HFFc6 (cell line): ENCODE data around the gene OR4S1. TPM values are rescaled to one million over a fixed set of nuclear protein-coding genes. Genes with fewer than 3 reads are reported as not detected.

Experiments
- DNase-seq: peaks from one replicate; pipeline ENCODE4 v3.0.0-alpha.2; 2018
- H3K27ac Mint-ChIP-seq: 2 replicates; pipeline ENCODE4 v1.8.0; 2020; ENCODE audit warnings: mild to moderate bottlenecking, mixed read lengths
- H3K27me3 Mint-ChIP-seq: 2 replicates; pipeline ENCODE4 v1.8.0; 2021; ENCODE audit warnings: mild to moderate bottlenecking, moderate library complexity, mixed read lengths; ENCODE audit not compliant: insufficient read depth
- H3K36me3 Mint-ChIP-seq: 2 replicates; pipeline ENCODE4 v1.8.0; 2021; ENCODE audit warnings: low read depth, mixed read lengths
- H3K4me1 Mint-ChIP-seq: 2 replicates; pipeline ENCODE4 v1.8.0; 2020; ENCODE audit warnings: low read depth, mixed read lengths
- H3K4me3 Mint-ChIP-seq: 2 replicates; pipeline ENCODE4 v1.8.0; 2020; ENCODE audit warnings: mild to moderate bottlenecking, moderate library complexity, mixed read lengths
- H3K9me3 Mint-ChIP-seq: 2 replicates; pipeline ENCODE4 v1.8.0; 2020; ENCODE audit warnings: mild to moderate bottlenecking, mixed read lengths
- CTCF ChIP-seq: fragments of 200-600 bp; sonication (generic); IDR thresholded peaks from 2 replicates; pipeline ENCODE4 v1.5.0; 2021; ENCODE audit warnings: antibody characterized with exemption, mild to moderate bottlenecking
- total RNA-seq, 6 experiments: library from RNA; stranded (reverse); fragmentation: NEBNext Ultra II Directional; extraction: Animal tissue kit (Norgen Biotek cat#: 25700); gene quantifications; 2 replicates in 1 of 6; 3 replicates in 5 of 6; pipeline ENCODE4 v1.2.3, GENCODE V29; 2021

The OR4S1 gene
- total RNA-seq, 6 experiments from 2014 or later, result not detected

DNA sequence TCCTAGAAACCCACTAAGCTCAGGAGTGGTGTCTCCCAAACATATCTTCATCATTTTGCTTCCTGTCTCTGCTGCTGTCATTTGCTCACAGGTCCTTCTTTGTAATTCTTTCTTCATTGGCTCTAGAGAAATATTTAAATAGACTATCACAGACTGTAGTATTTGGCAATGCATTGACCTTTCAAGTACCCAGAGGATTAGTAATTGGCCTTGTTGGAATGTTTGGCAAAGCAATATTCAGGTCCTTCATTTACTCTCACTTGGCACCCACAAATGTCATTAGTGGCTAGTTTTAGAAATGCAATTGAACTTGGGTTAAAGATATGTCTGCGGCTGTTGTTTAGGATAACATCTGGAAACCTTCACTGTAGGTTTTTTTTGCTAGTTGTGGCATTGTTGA, 48.7 kb downstream of the OR4S1 start:
- Mint-ChIP-seq H3K36me3 (no peaks in the 10 kb centered on the region), H3K27ac (no peak overlapping the region), H3K27me3 (no peaks in the 10 kb centered on the region), H3K9me3 (peaks cover 44% of the 10 kb centered on the region), H3K4me3 (no peak overlapping the region), H3K4me1 (no peaks in the 10 kb centered on the region)
- no peak for TF ChIP-seq CTCF
- DNase-seq, result no peak

Other genes with a start within 250 kb of the OR4S1 start
- gene OR4B1, start 89.4 kb upstream of the OR4S1 start, total RNA-seq, result not detected
- not detected for gene OR4X2, start 61.1 kb upstream of the OR4S1 start, total RNA-seq
- gene OR4X1, start 42.4 kb upstream of the OR4S1 start, total RNA-seq, result not detected
- gene OR4C3, start 18.7 kb downstream of the OR4S1 start, total RNA-seq, result not detected
- not detected for gene OR4C5, start 60.2 kb downstream of the OR4S1 start, total RNA-seq
- not detected for gene OR4A47, start 182.6 kb downstream of the OR4S1 start, total RNA-seq